Neuronal stem cell (in vitro differentiated cells): Measurements from ENCODE around the gene NPAS3.

Source experiments
- DNase-seq: peaks from one replicate; pipeline ENCODE4 v3.0.0-alpha.2; 2013; ENCODE audit warnings: low spot score
- H2AFZ ChIP-seq: one replicate; pipeline ENCODE4 v1.6.1; 2013; ENCODE audit warnings: mild to moderate bottlenecking, low read length, inconsistent platforms
- H2AK5ac ChIP-seq: 2 replicates; pipeline ENCODE4 v1.6.1; 2013; ENCODE audit warnings: low read depth, mild to moderate bottlenecking, inconsistent platforms, low read length, moderate library complexity, mixed read lengths
- H2BK120ac ChIP-seq: 2 replicates; pipeline ENCODE4 v1.6.1; 2013; ENCODE audit warnings: low read depth, mild to moderate bottlenecking, inconsistent platforms, low read length, moderate library complexity, mixed read lengths
- H2BK12ac ChIP-seq: one replicate; pipeline ENCODE4 v1.6.1; 2013; ENCODE audit warnings: low read length, inconsistent platforms
- H2BK15ac ChIP-seq: 2 replicates; pipeline ENCODE4 v1.6.1; 2013; ENCODE audit warnings: mild to moderate bottlenecking, low read length, inconsistent platforms, mixed read lengths
- H2BK5ac ChIP-seq: one replicate; pipeline ENCODE4 v1.6.1; 2013; ENCODE audit warnings: inconsistent platforms, mild to moderate bottlenecking, low read length, moderate library complexity
- H3K14ac ChIP-seq: one replicate; pipeline ENCODE4 v1.6.1; 2013; ENCODE audit warnings: low read length, inconsistent platforms
- H3K18ac ChIP-seq: 2 replicates; pipeline ENCODE4 v1.6.1; 2013; ENCODE audit warnings: low read length, inconsistent platforms
- H3K23ac ChIP-seq: 2 replicates; pipeline ENCODE4 v1.6.1; 2013; ENCODE audit warnings: low read depth, mild to moderate bottlenecking, mixed read lengths, low read length, inconsistent platforms; ENCODE audit not compliant: poor library complexity
- H3K27ac ChIP-seq: replicated peaks from 3 replicates; pipeline ENCODE4 v1.5.1; 2013; ENCODE audit warnings: low read length, inconsistent platforms
- H3K27me3 ChIP-seq, 3 experiments: 2 replicates each; pipeline ENCODE4 v1.6.1; 2013; ENCODE audit warnings: low read length in 3 of 3, mild to moderate bottlenecking in 2 of 3, inconsistent platforms in 1 of 3, low read depth in 1 of 3, mixed read lengths in 1 of 3, moderate library complexity in 1 of 3; ENCODE audit not compliant: control insufficient read depth in 3 of 3, insufficient read depth in 3 of 3
- H3K36me3 ChIP-seq, 2 donors: replicated peaks in 1 of 2; 2 replicates each; pipeline ENCODE4 v1.6.1; 2013; ENCODE audit warnings: low read length in 2 of 2; ENCODE audit not compliant: control insufficient read depth in 2 of 2, insufficient read depth in 2 of 2
- H3K4ac ChIP-seq: 2 replicates; pipeline ENCODE4 v1.6.1; 2013; ENCODE audit warnings: inconsistent platforms, mild to moderate bottlenecking, low read length, moderate library complexity
- H3K4me1 ChIP-seq, 2 donors: 1 replicate in 1 of 2; 2 replicates in 1 of 2; pipeline ENCODE4 v1.6.1; 2013; ENCODE audit warnings: low read length in 2 of 2, low read depth in 1 of 2; ENCODE audit not compliant: control insufficient read depth in 2 of 2, insufficient read depth in 1 of 2
- H3K4me2 ChIP-seq: one replicate; pipeline ENCODE4 v1.6.1; 2013; ENCODE audit warnings: mild to moderate bottlenecking, low read length, inconsistent platforms; ENCODE audit not compliant: insufficient read depth, poor library complexity, severe bottlenecking
- H3K4me3 ChIP-seq, 2 donors: 2 replicates each; pipeline ENCODE4 v1.5.1; 2013; ENCODE audit warnings: low read length in 2 of 2, mild to moderate bottlenecking in 2 of 2, inconsistent platforms in 1 of 2, moderate library complexity in 1 of 2
- H3K79me1 ChIP-seq: one replicate; pipeline ENCODE4 v1.6.1; 2013; ENCODE audit warnings: low read depth, mild to moderate bottlenecking, inconsistent platforms, low read length, moderate library complexity
- H3K9ac ChIP-seq: one replicate; pipeline ENCODE4 v1.6.1; 2013; ENCODE audit warnings: mild to moderate bottlenecking, low read depth, low read length, inconsistent platforms; ENCODE audit not compliant: poor library complexity
- H3K9me3 ChIP-seq, 2 donors: replicated peaks in 1 of 2; 2 replicates each; pipeline versions ENCODE3 to v1.6.1; 2013; ENCODE audit warnings: low read length in 2 of 2, mild to moderate bottlenecking in 2 of 2, inconsistent platforms in 1 of 2, low read depth in 1 of 2, mixed read lengths in 1 of 2, moderate library complexity in 1 of 2; ENCODE audit not compliant: control insufficient read depth in 2 of 2, insufficient read depth in 1 of 2
- H4K8ac ChIP-seq: one replicate; pipeline ENCODE4 v1.6.1; 2013; ENCODE audit warnings: low read depth, mild to moderate bottlenecking, inconsistent platforms, low read length, moderate library complexity
- H4K91ac ChIP-seq: one replicate; pipeline ENCODE4 v1.6.1; 2013; ENCODE audit warnings: low read length, low read depth, mild to moderate bottlenecking, inconsistent platforms; ENCODE audit not compliant: poor library complexity
- WGBS, 2 donors: extraction: QIAGEN DNeasy Blood & Tissue Kit; methylation state at CpG; one replicate each; pipeline ENCODE4 v1.1.7; 2013; ENCODE audit warnings: missing lambda C conversion rate in 2 of 2, mixed read lengths in 1 of 2; ENCODE audit not compliant: insufficient read length in 2 of 2, insufficient replicate concordance in 1 of 2; ENCODE audit errors: extremely low coverage in 2 of 2; 5-methylcytosine and 5-hydroxymethylcytosine counted together

Gene NPAS3

DNA sequence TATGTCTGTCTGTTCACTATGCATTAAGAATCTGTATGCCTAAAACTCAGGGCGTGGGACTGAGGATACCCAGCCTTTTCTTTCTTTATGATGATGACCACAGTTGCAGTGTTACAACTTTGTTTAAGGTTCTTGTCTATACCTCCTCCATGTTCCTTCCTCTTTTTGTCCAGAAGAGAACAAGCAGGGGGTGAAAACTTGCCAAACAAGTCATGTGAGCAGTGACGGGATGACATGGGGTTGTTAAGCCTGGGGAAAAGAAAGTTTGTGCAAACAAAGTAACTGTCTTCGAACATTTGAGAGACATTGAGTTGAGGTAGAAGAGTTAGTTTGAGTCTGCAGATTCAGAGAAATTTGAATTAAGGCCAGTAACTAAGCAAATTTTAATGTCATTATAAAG is 505.5 kb downstream of the NPAS3 start:
- H3K79me1 ChIP-seq, result no peaks in the 10 kb centered on the region
- no peak overlapping the region for H3K4ac ChIP-seq
- H3K18ac ChIP-seq, result no peak overlapping the region
- no peak overlapping the region for H2BK12ac ChIP-seq
- H2BK5ac ChIP-seq, result no peak overlapping the region
- no peak overlapping the region for H2AK5ac ChIP-seq
- H4K8ac ChIP-seq, result no peak overlapping the region
- H3K9me3 ChIP-seq, result peaks cover 0 to 24% of the 10 kb centered on the region in 2 donors
- peaks cover 0 to 6% of the 10 kb centered on the region in 2 donors for H3K4me1 ChIP-seq
- H3K23ac ChIP-seq, result no peak overlapping the region
- H3K27ac ChIP-seq, result no peak overlapping the region
- H3K27me3 ChIP-seq, result no peaks in the 10 kb centered on the region
- H2BK15ac ChIP-seq, result no peak overlapping the region
- no peak overlapping the region for H2AFZ ChIP-seq
- no peak overlapping the region for H3K9ac ChIP-seq
- H4K91ac ChIP-seq, result no peak overlapping the region
- no peak overlapping the region for H3K14ac ChIP-seq
- no peak overlapping the region for H3K4me3 ChIP-seq
- DNase-seq, result no peak
- H3K4me2 ChIP-seq, result no peak overlapping the region
- no peak overlapping the region for H2BK120ac ChIP-seq
- no CpG with 5 or more reads among the region's 3 CpGs for WGBS, 2 donors
- peaks cover 0 to 18% of the 10 kb centered on the region in 2 donors for H3K36me3 ChIP-seq

DNA sequence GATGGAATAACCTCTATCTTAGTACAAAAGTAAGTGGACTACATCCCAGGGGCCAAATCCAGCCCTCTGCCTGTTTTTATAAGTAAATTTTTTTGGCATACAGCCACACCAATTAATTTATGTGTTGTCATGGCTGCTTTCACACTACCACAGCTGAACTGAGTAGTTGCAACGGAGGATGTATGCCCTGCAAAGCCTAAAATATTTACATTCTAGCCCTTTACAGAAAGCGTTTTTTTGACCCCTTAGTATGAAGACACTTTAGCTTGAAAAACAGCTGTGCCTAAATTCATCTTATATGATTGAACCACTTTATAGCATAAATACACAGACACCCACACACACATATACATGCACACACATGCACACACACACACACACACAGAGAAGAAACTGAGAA is 510.6 kb downstream of the NPAS3 start:
- no CpG with 5 or more reads among the region's 2 CpGs for WGBS, 2 donors
- Histone ChIP-seq H3K9ac (no peak overlapping the region), H3K27ac (no peak overlapping the region), H2BK12ac (no peak overlapping the region), H3K79me1 (no peaks in the 10 kb centered on the region), H3K14ac (no peak overlapping the region), H3K23ac (no peak overlapping the region), H3K4ac (no peak overlapping the region), H2AFZ (no peak overlapping the region), H3K4me2 (no peak overlapping the region), H2BK15ac (no peak overlapping the region), H4K91ac (no peak overlapping the region), H2BK120ac (no peak overlapping the region), H3K4me1 (peaks cover 2 to 6% of the 10 kb centered on the region in 2 donors), H3K27me3 (no peaks in the 10 kb centered on the region), H3K9me3 (peaks cover 0 to 10% of the 10 kb centered on the region in 2 donors), H3K36me3 (peaks cover 0 to 10% of the 10 kb centered on the region in 2 donors), H4K8ac (no peak overlapping the region), H2BK5ac (no peak overlapping the region), H3K18ac (no peak overlapping the region), H2AK5ac (no peak overlapping the region), H3K4me3 (no peak overlapping the region)
- DNase-seq, result no peak

DNA sequence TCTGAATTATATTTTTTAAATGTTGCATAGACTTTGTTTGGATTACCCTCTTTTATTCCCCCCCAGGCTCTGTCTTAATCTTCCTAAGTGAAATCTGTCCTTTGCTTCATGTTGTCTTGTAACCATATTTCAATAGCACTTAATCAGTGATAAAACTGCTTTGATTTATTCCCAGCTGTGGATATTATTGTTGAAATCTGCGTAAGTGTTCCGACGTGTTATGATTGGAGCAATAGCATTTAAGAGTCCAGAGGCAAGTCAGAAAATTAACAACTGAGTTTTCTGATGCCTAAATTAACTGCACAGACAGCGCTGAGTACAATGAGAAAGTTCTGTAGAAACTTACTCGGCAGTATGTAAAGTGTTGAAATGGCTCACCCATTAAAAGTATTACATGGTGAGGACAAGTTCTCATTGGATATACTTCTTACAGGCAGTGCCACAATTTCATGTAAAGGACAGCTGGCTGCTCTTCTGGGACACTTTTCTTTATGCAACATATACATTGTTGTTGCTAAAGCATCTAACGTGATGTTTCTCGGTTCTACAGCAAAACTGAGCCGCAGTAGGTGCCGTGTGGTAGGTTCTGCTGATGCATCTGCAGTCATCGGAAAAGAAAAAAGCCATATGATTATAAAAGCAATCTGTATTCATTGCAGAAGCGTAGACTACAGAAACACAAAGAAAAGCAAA is 511.2 kb downstream of the NPAS3 start:
- no peak for DNase-seq
- Histone ChIP-seq H3K4me3 (no peak overlapping the region), H3K9ac (no peak overlapping the region), H3K4me2 (no peak overlapping the region), H3K14ac (no peak overlapping the region), H3K9me3 (peaks cover 0 to 8% of the 10 kb centered on the region in 2 donors), H2BK12ac (no peak overlapping the region), H3K18ac (no peak overlapping the region), H3K27me3 (no peaks in the 10 kb centered on the region), H4K8ac (no peak overlapping the region), H2BK15ac (no peak overlapping the region), H3K4ac (no peak overlapping the region), H4K91ac (no peak overlapping the region), H3K27ac (no peak overlapping the region), H3K4me1 (peaks cover 4 to 6% of the 10 kb centered on the region in 2 donors), H3K23ac (no peak overlapping the region), H2BK5ac (no peak overlapping the region), H2AFZ (no peak overlapping the region), H2AK5ac (no peak overlapping the region), H2BK120ac (no peak overlapping the region), H3K36me3 (peaks cover 0 to 10% of the 10 kb centered on the region in 2 donors), H3K79me1 (no peaks in the 10 kb centered on the region)
- no CpG with 5 or more reads among the region's 11 CpGs for WGBS, 2 donors

- Histone ChIP-seq H3K14ac (no peak overlapping the region), H2AK5ac (no peak overlapping the region), H3K27ac (no peak overlapping the region), H2BK12ac (no peak overlapping the region), H2BK15ac (no peak overlapping the region), H2AFZ (no peak overlapping the region), H3K9me3 (peaks cover 0 to 4% of the 10 kb centered on the region in 2 donors), H4K8ac (no peak overlapping the region), H3K23ac (no peak overlapping the region), H2BK5ac (no peak overlapping the region), H3K4me2 (no peak overlapping the region), H3K79me1 (no peaks in the 10 kb centered on the region), H3K18ac (no peak overlapping the region), H3K9ac (no peak overlapping the region), H3K4ac (no peak overlapping the region), H3K4me1 (peaks cover 4 to 6% of the 10 kb centered on the region in 2 donors), H2BK120ac (no peak overlapping the region), H3K4me3 (no peak overlapping the region), H3K36me3 (peaks cover 0 to 8% of the 10 kb centered on the region in 2 donors), H3K27me3 (no peaks in the 10 kb centered on the region), H4K91ac (no peak overlapping the region)
- DNase-seq, result no peak
- no CpG with 5 or more reads among the region's 2 CpGs for whole genome bisulfite sequencing, 2 donors
These were observed 511.7 kb downstream of the NPAS3 start for GRCh38 chr14:33450416-33450815.
